HepG2 (cell line): ENCODE measurements around the gene DDX39B. TPM values are rescaled to one million over a fixed set of nuclear protein-coding genes. Genes with fewer than 3 reads are reported as not detected.
A peak's percentile ranks its signal among the peaks of the same experiment; 100 is the strongest.

Experiments used
- ATAC-seq: fragments of 200-7000 bp; cut with Tn5 transposase; 3 replicates; pipeline ENCODE4 v1.9.1; 2020; ENCODE audit warnings: mild to moderate bottlenecking, moderate library complexity
- BruUV-seq: library from RNA; stranded (reverse); fragments of 400-500 nt; replicated peaks from 2 replicates; lab custom pipeline; 2021; lab: Mats Ljungman, UMichigan
- CTCF ChIA-PET: fragments of 300-600 bp; formaldehyde crosslinking; extraction: SDS; loops from one replicate; lab custom pipeline; 2021; ENCODE audit warnings: low total read pairs, inconsistent platforms, low intra/inter-chr PET ratio; lab: Yijun Ruan, JAX
- POLR2A ChIA-PET: fragments of 350-600 bp; sonication (Branson Sonifier 250); formaldehyde crosslinking; loops from one replicate; lab custom pipeline; 2020; ENCODE audit warnings: antibody characterized with exemption, inconsistent platforms; lab: Yijun Ruan, JAX
- DNase-seq: peaks from one replicate; pipeline ENCODE4 v3.0.0-alpha.2; 2015; ENCODE audit warnings: low spot score
- FAIRE-seq: peaks from 3 replicates; lab custom pipeline; 2011; peaks lifted over from hg19 to GRCh38; lab: Jason Lieb, UNC
- H2AFZ ChIP-seq: one replicate; pipeline ENCODE4 v1.6.1; 2011; ENCODE audit warnings: low read length, inconsistent platforms
- H3K27ac ChIP-seq: fragments of 300-600 bp; 3 replicates; pipeline ENCODE4 v1.8.0; 2011; ENCODE audit warnings: mixed run types, mild to moderate bottlenecking, mixed read lengths, low read length, inconsistent platforms; ENCODE audit not compliant: insufficient read depth; ENCODE audit errors: extremely low read length
- H3K27me3 ChIP-seq, 2 experiments: fragments of 200-600 bp in 1 of 2; 2 replicates in 1 of 2; 3 replicates in 1 of 2; pipeline versions ENCODE4 v1.6.0 to v1.8.0; 2011; ENCODE audit warnings: low read length in 2 of 2, mild to moderate bottlenecking in 2 of 2, moderate library complexity in 2 of 2, inconsistent platforms in 1 of 2; ENCODE audit not compliant: insufficient read depth in 2 of 2, control insufficient read depth in 1 of 2
- H3K36me3 ChIP-seq, 2 experiments: fragments of 200-600 bp in 1 of 2; replicated peaks in 1 of 2; 2 replicates in 1 of 2; 3 replicates in 1 of 2; pipeline versions ENCODE4 v1.5.1 to v1.8.0; 2011; ENCODE audit warnings: low read length in 2 of 2, inconsistent platforms in 1 of 2; ENCODE audit not compliant: insufficient read depth in 2 of 2, control insufficient read depth in 1 of 2
- H3K4me1 ChIP-seq: 2 replicates; pipeline ENCODE4 v1.5.1; 2012; ENCODE audit warnings: low read length, inconsistent platforms; ENCODE audit not compliant: insufficient read depth
- H3K4me2 ChIP-seq: 2 replicates; pipeline ENCODE4 v1.6.0; 2011; ENCODE audit warnings: low read depth, low read length, inconsistent platforms
- H3K4me3 ChIP-seq, 3 experiments: fragments of 200-600 bp in 1 of 3; sonication (generic), shearing (Covaris generic) in 1 of 3; replicated peaks in 1 of 3; 2 replicates each; pipeline ENCODE4 v1.5.1; 2011 to 2016; ENCODE audit warnings: low read length in 3 of 3, inconsistent platforms in 2 of 3, low read depth in 2 of 3, mild to moderate bottlenecking in 2 of 3, control low read depth in 1 of 3, mixed read lengths in 1 of 3; ENCODE audit not compliant: insufficient read depth in 1 of 3
- H3K79me2 ChIP-seq: one replicate; pipeline ENCODE4 v1.6.1; 2011; ENCODE audit warnings: low read length, inconsistent platforms; ENCODE audit not compliant: insufficient read depth
- H3K9ac ChIP-seq: 2 replicates; pipeline ENCODE4 v1.6.0; 2011; ENCODE audit warnings: mild to moderate bottlenecking, low read depth, low read length, inconsistent platforms; ENCODE audit not compliant: insufficient read depth
- H3K9me3 ChIP-seq: 2 replicates; pipeline ENCODE4 v1.5.1; 2012; ENCODE audit warnings: mild to moderate bottlenecking, low read length
- H4K20me1 ChIP-seq: 2 replicates; pipeline ENCODE4 v1.6.0; 2011; ENCODE audit warnings: inconsistent platforms, mild to moderate bottlenecking, low read length, moderate library complexity; ENCODE audit not compliant: insufficient read depth
- FIP1L1 ChIP-seq: fragments of 200-400 bp; formaldehyde crosslinking; IDR thresholded peaks from 2 replicates; pipeline ENCODE4 v1.6.1; 2018; ENCODE audit warnings: low read depth, mild to moderate bottlenecking, low read length, moderate library complexity, borderline replicate concordance; ENCODE audit not compliant: insufficient read depth
- HNF4A ChIP-seq: sonication (generic); formaldehyde crosslinking; IDR thresholded peaks from 2 replicates; pipeline ENCODE4 v1.4.0; 2020; ENCODE audit warnings: missing genetic modification reagents
- KLF13 ChIP-seq: sonication (generic); formaldehyde crosslinking; IDR thresholded peaks from 2 replicates; pipeline ENCODE4 v1.4.0; 2020; ENCODE audit warnings: mild to moderate bottlenecking, missing genetic modification reagents
- PITX1 ChIP-seq: sonication (generic); formaldehyde crosslinking; IDR thresholded peaks from 2 replicates; pipeline ENCODE4 v1.5.1; 2020; ENCODE audit warnings: mild to moderate bottlenecking, missing genetic modification reagents
- RAD21 ChIP-seq: fragments of 450-650 bp; formaldehyde crosslinking; IDR thresholded peaks from 2 replicates; pipeline ENCODE4 v1.5.0; 2020; ENCODE audit warnings: mild to moderate bottlenecking
- SOX13 ChIP-seq, 3 experiments: fragments of 450-650 bp in 1 of 3; sonication (generic) in 1 of 3; formaldehyde crosslinking in 1 of 3; IDR thresholded peaks in 2 of 3; conservative IDR thresholded peaks in 1 of 3; 2 replicates each; pipeline versions ENCODE4 v1.5.0 to v1.6.1; 2016 to 2020; ENCODE audit warnings: antibody characterized with exemption in 1 of 3, mild to moderate bottlenecking in 1 of 3, missing compliant biosample characterization in 1 of 3, missing genetic modification reagents in 1 of 3, moderate library complexity in 1 of 3
- STAG1 ChIP-seq: sonication (generic); formaldehyde crosslinking; IDR thresholded peaks from 2 replicates; pipeline ENCODE4 v1.4.0; 2020; ENCODE audit warnings: missing genetic modification reagents
- XRCC5 ChIP-seq: fragments of 200-400 bp; formaldehyde crosslinking; optimal IDR thresholded peaks from 2 replicates; pipeline ENCODE3; 2017; ENCODE audit warnings: mild to moderate bottlenecking, low read length
- ZKSCAN5 ChIP-seq: sonication (generic); formaldehyde crosslinking; IDR thresholded peaks from 2 replicates; pipeline ENCODE4 v1.5.1; 2020; ENCODE audit warnings: mild to moderate bottlenecking, missing genetic modification reagents
- ZNF263 ChIP-seq: sonication (generic); formaldehyde crosslinking; IDR thresholded peaks from 2 replicates; pipeline ENCODE4 v1.4.0; 2020; ENCODE audit warnings: missing genetic modification reagents
- ZNF367 ChIP-seq: sonication (generic); formaldehyde crosslinking; IDR thresholded peaks from 2 replicates; pipeline ENCODE4 v1.4.0; 2020; ENCODE audit warnings: missing genetic modification reagents, borderline replicate concordance
- ZNF451 ChIP-seq: sonication (generic); formaldehyde crosslinking; IDR thresholded peaks from 2 replicates; pipeline ENCODE4 v1.5.0; 2020; ENCODE audit warnings: mild to moderate bottlenecking, missing genetic modification reagents
- ZNF503 ChIP-seq: sonication (generic); formaldehyde crosslinking; IDR thresholded peaks from 2 replicates; pipeline ENCODE4 v1.4.0; 2020; ENCODE audit warnings: missing genetic modification reagents
- ZNF615 ChIP-seq: sonication (generic); formaldehyde crosslinking; IDR thresholded peaks from 2 replicates; pipeline ENCODE4 v1.5.0; 2020; ENCODE audit warnings: mild to moderate bottlenecking, missing genetic modification reagents, borderline replicate concordance
- ZNF740 ChIP-seq: sonication (generic); formaldehyde crosslinking; IDR thresholded peaks from 2 replicates; pipeline ENCODE4 v1.4.0; 2020; ENCODE audit warnings: missing genetic modification reagents
- ZNF75D ChIP-seq: sonication (generic); formaldehyde crosslinking; IDR thresholded peaks from 2 replicates; pipeline ENCODE4 v1.8.1; 2023; ENCODE audit warnings: missing genetic modification reagents, mild to moderate bottlenecking, borderline replicate concordance
- ZNF775 ChIP-seq: sonication (generic); formaldehyde crosslinking; IDR thresholded peaks from 2 replicates; pipeline ENCODE4 v1.4.0; 2020; ENCODE audit warnings: missing genetic modification reagents, mild to moderate bottlenecking, moderate library complexity, borderline replicate concordance
- ZSCAN25 ChIP-seq: sonication (generic); formaldehyde crosslinking; IDR thresholded peaks from 2 replicates; pipeline ENCODE4 v1.8.0; 2022; ENCODE audit warnings: mild to moderate bottlenecking, missing genetic modification reagents
- WGBS: methylation state at CpG from one replicate; pipeline ENCODE4 v1.1.6; 2017; ENCODE audit warnings: low lambda C conversion rate; 5-methylcytosine and 5-hydroxymethylcytosine counted together
- in situ Hi-C: cut with HindIII; loops from 2 replicates; pipeline ENCODE4 v1.10.0; 2017; ENCODE audit warnings: low pct_unique_long_range_greater_than_20kb; ENCODE audit not compliant: extremely low pct_ligation_motif_present
- intact Hi-C: fragments of 100-400 bp; cut with micrococcal nuclease; formaldehyde crosslinking; loops from one replicate; pipeline ENCODE4 v1.10.0; 2022; ENCODE audit not compliant: unreplicated experiment
- polyA plus RNA-seq, 8 experiments: library from polyadenylated mRNA; depleted of rRNA in 3 of 8; stranded (reverse) in 7 of 8; unstranded in 1 of 8; fragments of >200 nt; fragmentation: Illumina TruSeq in 4 of 8; extraction: Trizol in 4 of 8; gene quantifications; 2 replicates each; pipeline versions ENCODE4 v1.2.1 to v1.2.3, GENCODE V29; 2011 to 2016; ENCODE audit warnings: low read depth in 4 of 8, missing spikeins in 1 of 8, mixed read lengths in 1 of 8; ENCODE audit not compliant: insufficient read depth in 1 of 8
- total RNA-seq, 5 experiments: library from RNA; depleted of rRNA; stranded (reverse); fragments of >200 nt; fragmentation: Illumina TruSeq; extraction: Trizol; gene quantifications; 2 replicates each; pipeline ENCODE4 v1.2.3, GENCODE V29; 2016; ENCODE audit warnings: low read depth in 1 of 5
- TF ChIP-seq, protein P1 (sequence below): sonication (generic); formaldehyde crosslinking; IDR thresholded peaks from 2 replicates; pipeline ENCODE4 v1.5.0; 2020; ENCODE audit warnings: mild to moderate bottlenecking, low read depth, missing genetic modification reagents, borderline replicate concordance

DDX39B gene
- total and polyA plus RNA-seq, 2 of the 13 experiments (the other 11 are each of a cell fraction or from before 2014, with no cell fraction given), result 570 to 678 TPM

GRCh38 chr6:31585491-31585890, 43.7 kb upstream of the DDX39B start (continued):
- TF ChIP-seq HNF4A (CRISPR knock-in tag) (no peak), KLF13 (CRISPR knock-in tag) (no peak), RAD21 (CRISPR knock-in tag) (peak; percentile 23; the same call in 1 of the 2 replicates), SOX13 (IDR thresholded peaks at IDR 0.05) (no peak), SOX13 (CRISPR knock-in tag; conservative IDR thresholded peaks at IDR 0.05 in 1 of 2, IDR thresholded peaks at IDR 0.05 in 1 of 2) (no peak), STAG1 (CRISPR knock-in tag) (peak; percentile 23; the same call in 1 of the 2 replicates), ZNF615 (CRISPR knock-in tag) (no peak), ZKSCAN5 (no peak), ZNF75D (CRISPR knock-in tag) (0 out of 2 replicates have a peak, but pooled peaks have one; percentile 39), ZSCAN25 (CRISPR knock-in tag) (no peak), FIP1L1 (no peak), XRCC5 (peak; percentile 42)
- TF ChIP-seq, protein P1, sequence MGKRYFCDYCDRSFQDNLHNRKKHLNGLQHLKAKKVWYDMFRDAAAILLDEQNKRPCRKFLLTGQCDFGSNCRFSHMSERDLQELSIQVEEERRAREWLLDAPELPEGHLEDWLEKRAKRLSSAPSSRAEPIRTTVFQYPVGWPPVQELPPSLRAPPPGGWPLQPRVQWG (CRISPR knock-in tag), result no peak
- TF ChIP-seq, all 625 proteins: peak for 9

DNA sequence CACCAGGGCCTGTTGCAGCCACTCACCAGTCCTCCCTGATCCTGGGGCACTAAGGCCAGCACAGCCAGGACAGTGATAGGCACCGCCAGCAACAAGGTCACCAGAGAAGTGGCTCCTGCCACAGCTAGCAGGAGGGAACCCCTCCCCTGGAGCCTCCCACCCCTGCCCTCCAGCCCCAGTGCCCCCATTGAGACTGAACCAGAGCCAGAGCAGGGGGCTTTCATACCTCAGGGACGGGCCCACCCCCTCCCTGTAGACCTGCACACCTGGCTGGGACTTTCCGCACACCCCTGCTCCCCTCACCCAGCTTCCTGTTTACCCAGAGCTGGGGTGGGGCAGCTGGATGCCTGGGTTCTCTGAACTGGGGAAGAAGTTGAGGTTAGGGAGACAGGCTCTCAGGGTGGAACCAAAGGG, 40.4 kb upstream of the DDX39B start, which contains the start of gene LTB:
Gene LTB (minus strand): TSS at position 195 of the 414 bp plus-strand sequence. CDS start 7 bp downstream, at position 188.
- DNase-seq (no peak), ATAC-seq (peak; percentile 53), FAIRE-seq (no peak)
- peaks cover 7 to 64% of the 10 kb centered on the region in 2 experiments; a peak in 4 of 5 replicates for H3K27me3 ChIP-seq
- peak within 1 kb of the TSS; percentile 67 to 88 (median 78) for H3K4me3 ChIP-seq
- ChIA-PET POLR2A (interaction anchor here (1.0 to 2.8 kb wide), 4 partner anchors 16 to 245 kb away, joined by 3 to 15 read pairs (median 3); partner anchors contain the start of genes DDX39B and HSPA1B), CTCF (interaction anchor here (3.2 kb wide), 1 partner anchor 16 kb away, joined by 35 read pairs; no protein-coding TSS in a partner anchor)
- H3K4me2 ChIP-seq, result peak within 1 kb of the TSS; percentile 99
- no peaks in the 10 kb centered on the region for H3K36me3 ChIP-seq
- H3K27ac ChIP-seq, result no peak within 1 kb of the TSS
- no peaks in the 10 kb centered on the region for H3K79me2 ChIP-seq
- in situ Hi-C loops (no loop called here), intact Hi-C loops (loop anchor here (1.0 to 5.0 kb wide), 2 partner anchors 21 to 35 kb away; partner anchors contain the start of genes ATP6V1G2 and NFKBIL1)
- H2AFZ ChIP-seq, result peak within 1 kb of the TSS; percentile 64
- BruUV-seq, result no TSS peak
- H3K4me1 ChIP-seq, result peaks cover 25% of the 10 kb centered on the region
- WGBS, result 28% methylated on average over 3 of the region's 3 CpGs
- H4K20me1 ChIP-seq, result no peaks in the 10 kb centered on the region
- H3K9me3 ChIP-seq, result no peaks in the 10 kb centered on the region
- peak within 1 kb of the TSS; percentile 65 for H3K9ac ChIP-seq
- TF ChIP-seq ZNF503 (CRISPR knock-in tag) (no peak), ZNF367 (CRISPR knock-in tag) (no peak), PITX1 (CRISPR knock-in tag) (0 out of 2 replicates have a peak, but pooled peaks have one; percentile 1), ZNF740 (CRISPR knock-in tag) (no peak), ZNF775 (CRISPR knock-in tag) (no peak), ZNF263 (peak; percentile 50; the same call in 1 of the 2 replicates), ZNF451 (0 out of 2 replicates have a peak, but pooled peaks have one; percentile 29)
